Erythroblast (primary cell): ENCODE results near the gene OSBPL3.

Source experiments
- DNase-seq, 2 experiments: peaks; one replicate each; lab custom pipeline; 2025; lab: John Stamatoyannopoulos, UW
- GATA1 ChIP-seq: IDR thresholded peaks from 2 replicates; pipeline ENCODE4 v1.6.1; 2011; ENCODE audit warnings: low read depth, mild to moderate bottlenecking, control low read depth, low read length, moderate library complexity
- POLR2A ChIP-seq: IDR thresholded peaks from 2 replicates; pipeline ENCODE4 v1.6.1; 2011; ENCODE audit warnings: mild to moderate bottlenecking, low read length

OSBPL3 gene

DNA sequence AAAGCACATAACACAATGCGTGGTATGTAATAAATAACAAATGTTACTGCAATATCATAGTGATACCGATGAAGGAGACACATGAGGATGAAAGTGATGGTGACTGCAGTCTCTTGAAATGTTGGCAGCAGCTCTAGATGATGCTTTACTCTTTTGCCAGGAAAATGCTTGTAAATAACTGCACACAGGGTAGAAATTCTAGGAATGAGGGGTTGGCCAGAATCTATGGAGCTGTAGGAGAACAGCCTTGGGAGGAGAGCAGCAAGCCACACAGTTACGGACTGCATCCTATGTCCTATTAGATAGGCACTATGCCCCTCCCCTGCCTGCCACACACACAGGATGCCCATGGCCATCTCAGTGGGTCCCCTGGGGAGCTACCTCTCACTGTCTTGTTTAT lies 125.1 kb downstream of the OSBPL3 start:
- TF ChIP-seq POLR2A (no peak), GATA1 (no peak)
- DNase-seq, result no peak

DNA sequence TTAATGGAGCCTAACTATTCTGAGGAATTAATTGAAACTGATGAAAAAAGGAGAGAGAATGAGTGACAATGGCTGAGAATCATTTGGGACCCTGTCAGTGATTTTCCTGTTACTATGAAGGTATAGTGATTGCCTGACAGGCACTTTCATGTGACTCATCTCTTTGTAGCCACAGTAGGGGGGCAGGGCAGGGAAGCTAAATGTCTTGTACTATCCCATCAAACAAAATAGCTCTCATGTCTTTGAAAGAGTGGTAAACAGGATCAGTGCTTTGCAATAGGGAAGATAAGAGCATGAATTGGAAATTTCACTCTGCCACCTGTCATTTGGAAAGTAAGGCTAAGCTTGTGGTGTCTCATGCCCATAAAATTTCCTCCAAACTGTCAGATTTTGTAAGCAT lies 128.2 kb downstream of the OSBPL3 start:
- no peak for DNase-seq
- TF ChIP-seq POLR2A (no peak), GATA1 (no peak)

DNA sequence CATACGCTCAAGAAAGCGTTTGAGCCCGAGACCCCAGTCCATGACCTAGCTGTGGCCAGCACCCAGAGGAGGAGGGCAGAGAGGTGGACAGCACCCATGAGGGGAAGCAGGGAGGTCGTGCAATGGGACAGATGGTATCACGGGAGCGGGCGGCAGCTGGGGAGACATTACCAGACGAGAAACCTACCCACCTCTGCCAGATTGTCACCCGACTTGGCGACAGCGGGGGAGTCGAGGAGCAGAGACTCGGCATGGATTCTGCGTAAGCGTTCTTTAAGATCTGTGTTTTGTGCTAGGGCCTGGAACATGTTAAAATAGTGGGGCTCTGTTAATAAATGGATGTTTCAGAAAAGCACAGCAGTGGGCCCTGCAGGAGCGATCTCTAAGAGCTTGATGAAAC lies 131.1 kb downstream of the OSBPL3 start:
- TF ChIP-seq POLR2A, result no peak
- TF ChIP-seq GATA1, result no peak
- DNase-seq, result no peak

GRCh38 chr7:24847754-24848153 lies 132.2 kb downstream of the OSBPL3 start:
- TF ChIP-seq GATA1 (no peak), POLR2A (no peak)
- DNase-seq, result no peak

- no peak for TF ChIP-seq POLR2A
- TF ChIP-seq GATA1, result no peak
- no peak for DNase-seq
Observed at GRCh38 chr7:24843821-24844434, 136.1 kb downstream of the OSBPL3 start.

DNA sequence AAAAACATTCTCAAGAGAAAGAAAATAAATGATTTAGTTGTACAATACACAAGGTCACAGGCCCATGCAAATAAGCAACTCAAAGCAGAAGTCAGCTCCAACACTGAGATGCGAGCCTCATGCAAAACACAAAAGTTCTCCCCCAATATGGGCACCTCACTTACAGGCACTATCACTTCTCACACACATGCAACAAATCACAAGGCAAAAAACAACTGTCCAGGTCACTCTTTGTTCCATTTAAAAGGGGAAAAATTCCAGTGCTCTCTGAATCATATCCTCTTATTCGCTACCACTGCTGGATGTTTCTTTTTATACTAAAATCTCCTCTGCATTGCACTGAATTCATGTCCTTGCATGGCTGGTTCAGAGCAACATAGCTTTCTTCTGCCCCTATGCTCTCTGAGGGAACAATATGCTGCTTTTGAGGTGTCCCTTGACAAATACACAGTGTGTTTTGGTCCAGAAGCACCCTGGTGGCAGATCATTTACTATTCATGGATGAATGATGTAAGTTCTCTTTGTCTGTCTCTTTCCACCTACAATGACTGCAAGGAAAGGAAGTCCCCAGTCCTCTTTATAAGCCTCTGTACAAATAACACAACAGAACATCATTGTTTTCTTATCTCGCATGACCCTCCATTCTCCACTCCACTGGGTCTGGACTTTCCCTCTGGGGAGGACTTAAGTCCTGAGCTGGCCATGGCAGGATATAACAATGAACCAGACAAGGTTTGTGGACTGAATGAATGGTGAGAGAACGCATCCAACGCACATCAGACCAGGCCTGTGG lies 137.3 kb downstream of the OSBPL3 start:
- TF ChIP-seq POLR2A (no peak), GATA1 (no peak)
- no peak for DNase-seq

GRCh38 chr7:24842029-24842428 lies 137.9 kb downstream of the OSBPL3 start:
- DNase-seq, result no peak
- TF ChIP-seq GATA1 (no peak), POLR2A (no peak)

- no peak for TF ChIP-seq POLR2A
- TF ChIP-seq GATA1, result no peak
- DNase-seq, result no peak
Observed at GRCh38 chr7:24840563-24840962, 139.4 kb downstream of the OSBPL3 start.

GRCh38 chr7:24836084-24836483 lies 143.9 kb downstream of the OSBPL3 start:
- no peak for DNase-seq
- TF ChIP-seq POLR2A (no peak), GATA1 (no peak)

GRCh38 chr7:24835643-24836042 lies 144.3 kb downstream of the OSBPL3 start:
- DNase-seq, result no peak
- TF ChIP-seq GATA1 (no peak), POLR2A (no peak)

GRCh38 chr7:24834128-24834798 lies 145.7 kb downstream of the OSBPL3 start:
- TF ChIP-seq POLR2A, result no peak
- no peak for TF ChIP-seq GATA1
- peak in 1 of 2 experiments; percentile 15 for DNase-seq

DNA sequence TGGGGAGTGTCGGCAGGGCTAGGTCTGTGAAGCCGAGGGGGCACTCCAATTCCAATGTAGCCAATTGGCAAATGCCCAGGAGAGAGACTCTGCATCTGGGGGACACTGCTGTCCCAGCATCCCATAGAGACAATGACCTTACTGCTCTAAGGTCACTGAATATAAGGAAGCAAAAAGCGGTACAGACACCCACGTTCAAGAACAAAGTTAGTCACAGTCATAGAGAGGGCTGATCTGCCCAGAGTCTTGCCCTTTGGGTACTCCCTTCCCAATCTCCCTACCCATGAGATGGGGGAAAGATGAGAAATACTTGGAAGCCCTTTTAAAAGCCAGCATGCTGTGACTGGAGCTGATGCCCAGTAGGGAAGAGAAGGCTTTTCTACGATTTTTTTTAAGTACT lies 146.4 kb downstream of the OSBPL3 start:
- no peak for DNase-seq

GRCh38 chr7:24831240-24831639 lies 148.7 kb downstream of the OSBPL3 start:
- peak in 1 of 2 experiments; percentile 9 for DNase-seq

More for the DNA sequence above, 146.4 kb downstream of the OSBPL3 start:
- TF ChIP-seq GATA1 (no peak), POLR2A (no peak)

More at GRCh38 chr7:24831240-24831639, 148.7 kb downstream of the OSBPL3 start:
- TF ChIP-seq GATA1 (no peak), POLR2A (no peak)
